GM23338 (cell line): ENCODE measurements around the gene MND1. TPM values are rescaled to one million over a fixed set of nuclear protein-coding genes. Genes with fewer than 3 reads are reported as not detected.

ENCODE experiments used
- ATAC-seq: fragments of 200-7000 bp; cut with Tn5 transposase; 3 replicates; pipeline ENCODE4 v1.9.1; 2020
- DNase-seq: peaks from one replicate; pipeline ENCODE4 v3.0.0-alpha.2; 2015; ENCODE audit warnings: low spot score
- H2AFZ ChIP-seq: fragments of 200-600 bp; sonication (generic); 2 replicates; pipeline ENCODE4 v1.8.0; 2016; ENCODE audit warnings: antibody characterized with exemption, mild to moderate bottlenecking, moderate library complexity
- H3F3A ChIP-seq: fragments of 200-600 bp; sonication (generic); replicated peaks from 2 replicates; pipeline ENCODE4 v1.8.0; 2017; ENCODE audit warnings: antibody characterized with exemption, mixed run types, low read depth
- H3K27ac ChIP-seq: fragments of 200-600 bp; sonication (generic); 2 replicates; pipeline ENCODE4 v1.6.1; 2016; ENCODE audit warnings: low read depth
- H3K27me3 ChIP-seq: fragments of 200-600 bp; sonication (generic); 2 replicates; pipeline ENCODE4 v1.8.0; 2016; ENCODE audit warnings: mild to moderate bottlenecking, mixed run types, moderate library complexity; ENCODE audit not compliant: insufficient read depth
- H3K36me3 ChIP-seq: fragments of 200-600 bp; sonication (generic); 2 replicates; pipeline ENCODE4 v1.8.0; 2016; ENCODE audit warnings: mild to moderate bottlenecking; ENCODE audit not compliant: insufficient read depth
- H3K4me1 ChIP-seq: fragments of 200-600 bp; sonication (generic); 2 replicates; pipeline ENCODE4 v1.8.0; 2016; ENCODE audit warnings: mild to moderate bottlenecking, moderate library complexity; ENCODE audit not compliant: insufficient read depth
- H3K4me2 ChIP-seq: fragments of 200-600 bp; sonication (generic); 2 replicates; pipeline ENCODE4 v1.7.1; 2017; ENCODE audit warnings: mixed run types
- H3K4me3 ChIP-seq: fragments of 200-600 bp; sonication (generic); 2 replicates; pipeline ENCODE4 v1.6.1; 2016; ENCODE audit warnings: mixed run types
- H3K79me2 ChIP-seq: fragments of 200-600 bp; sonication (generic); replicated peaks from 2 replicates; pipeline ENCODE4 v1.8.0; 2017; ENCODE audit warnings: mild to moderate bottlenecking; ENCODE audit not compliant: insufficient read depth
- H3K9me2 ChIP-seq: fragments of 200-600 bp; sonication (generic); 2 replicates; pipeline ENCODE4 v1.8.0; 2017; ENCODE audit not compliant: insufficient read depth
- H4K20me1 ChIP-seq: fragments of 200-600 bp; sonication (generic); replicated peaks from 2 replicates; pipeline ENCODE4 v1.8.0; 2017; ENCODE audit warnings: mild to moderate bottlenecking; ENCODE audit not compliant: insufficient read depth
- H3K27ac Mint-ChIP-seq: 2 replicates; pipeline ENCODE4 v1.8.0; 2020; ENCODE audit warnings: inconsistent platforms, mild to moderate bottlenecking, moderate library complexity, mixed read lengths
- H3K27me3 Mint-ChIP-seq: 3 replicates; pipeline ENCODE4 v1.8.0; 2022; ENCODE audit warnings: low read depth, mild to moderate bottlenecking, moderate library complexity, mixed read lengths, inconsistent platforms; ENCODE audit not compliant: insufficient read depth, poor library complexity
- H3K36me3 Mint-ChIP-seq: 3 replicates; pipeline ENCODE4 v1.8.0; 2021; ENCODE audit warnings: low read depth, mild to moderate bottlenecking, inconsistent platforms, moderate library complexity, mixed read lengths
- H3K4me1 Mint-ChIP-seq: 3 replicates; pipeline ENCODE4 v1.8.0; 2020; ENCODE audit warnings: mild to moderate bottlenecking, inconsistent platforms, mixed read lengths
- H3K4me3 Mint-ChIP-seq: 3 replicates; pipeline ENCODE4 v1.8.0; 2021; ENCODE audit warnings: moderate library complexity, mild to moderate bottlenecking, inconsistent platforms, mixed read lengths
- H3K9me3 Mint-ChIP-seq: 3 replicates; pipeline ENCODE4 v1.8.0; 2020; ENCODE audit warnings: moderate library complexity, mild to moderate bottlenecking, inconsistent platforms, mixed read lengths
- EZH2phosphoT487 ChIP-seq: fragments of 200-600 bp; sonication (generic); IDR thresholded peaks from one replicate; pipeline ENCODE4 v1.8.1; 2018; ENCODE audit warnings: antibody characterized with exemption; ENCODE audit not compliant: unreplicated experiment
- JUNB ChIP-seq: IDR thresholded peaks from one replicate; pipeline ENCODE4 v1.6.1; 2016; ENCODE audit warnings: antibody characterized with exemption; ENCODE audit not compliant: unreplicated experiment
- NANOG ChIP-seq: IDR thresholded peaks from 2 replicates; pipeline ENCODE4 v1.6.1; 2016; ENCODE audit warnings: antibody characterized with exemption, borderline replicate concordance
- POLR2AphosphoS5 ChIP-seq: IDR thresholded peaks from 2 replicates; pipeline ENCODE4 v1.6.1; 2016; ENCODE audit warnings: antibody characterized with exemption, low read depth
- STAT1 ChIP-seq: IDR thresholded peaks from one replicate; pipeline ENCODE4 v1.6.1; 2016; ENCODE audit warnings: antibody characterized with exemption; ENCODE audit not compliant: unreplicated experiment
- ZNF114 ChIP-seq: fragments of 250-450 bp; sonication (Bioruptor Pico); IDR thresholded peaks from 2 replicates; pipeline ENCODE4 v1.5.0; 2020; ENCODE audit warnings: mild to moderate bottlenecking, moderate library complexity
- ZNF331 ChIP-seq: fragments of 250-450 bp; sonication (Bioruptor Pico); IDR thresholded peaks from 2 replicates; pipeline ENCODE4 v1.5.0; 2020; ENCODE audit warnings: low read depth, mild to moderate bottlenecking, moderate library complexity
- polyA plus RNA-seq: library from polyadenylated mRNA; unstranded; fragments of >200 nt; fragmentation: Nextera tagmentation; extraction: Ambion mirVana; gene quantifications from 2 replicates; pipeline ENCODE4 v1.2.1, GENCODE V29; 2016
- total RNA-seq: library from RNA; depleted of rRNA; stranded (reverse); fragments of >200 nt; shearing (Covaris generic); gene quantifications from 2 replicates; pipeline ENCODE4 v1.2.3, GENCODE V29; 2014
- TF ChIP-seq, protein P1 (sequence below): fragments of 250-450 bp; sonication (Bioruptor Pico); IDR thresholded peaks from 2 replicates; pipeline ENCODE4 v1.5.0; 2020; ENCODE audit warnings: mild to moderate bottlenecking, moderate library complexity
- TF ChIP-seq, protein P2 (sequence below): IDR thresholded peaks from one replicate; pipeline ENCODE4 v1.6.1; 2018; ENCODE audit warnings: antibody characterized with exemption; ENCODE audit not compliant: unreplicated experiment
- TF ChIP-seq, protein P3 (sequence below), 2 experiments: fragments of 200-600 bp in 1 of 2; sonication (generic) in 1 of 2; conservative IDR thresholded peaks; 2 replicates each; pipeline versions ENCODE4 v1.5.1 to v1.6.1; 2016 to 2017; ENCODE audit warnings: antibody characterized with exemption in 2 of 2, low read depth in 2 of 2, mild to moderate bottlenecking in 2 of 2, moderate library complexity in 1 of 2

MND1 gene
- total and polyA plus RNA-seq, 2 experiments from 2014 or later = 22.5 to 63.5 TPM

DNA sequence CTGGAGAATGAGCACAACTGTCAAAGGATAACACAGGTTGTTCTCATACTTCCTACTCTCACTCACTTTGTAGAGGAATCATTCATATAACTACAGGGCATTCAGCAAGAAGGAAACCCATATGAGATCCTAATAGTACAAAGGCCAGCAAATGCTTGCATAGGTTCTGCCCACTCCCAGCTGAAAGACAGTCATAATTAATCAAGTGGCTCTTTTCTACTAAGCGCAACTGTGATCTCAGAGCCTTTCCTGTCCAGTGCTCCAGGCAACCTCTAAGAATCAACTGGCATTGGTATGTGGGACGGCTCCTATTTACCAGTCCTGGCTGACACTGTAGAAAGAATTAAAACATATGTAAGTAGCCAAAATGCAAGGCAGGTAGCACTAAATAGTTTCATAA is 18.9 kb upstream of the MND1 start:
- Histone ChIP-seq H3K27me3 (no peaks in the 10 kb centered on the region), H3K27ac (no peak overlapping the region), H3K4me3 (no peak overlapping the region), H3K36me3 (no peaks in the 10 kb centered on the region; the same call in 1 of the 2 replicates), H4K20me1 (no peaks in the 10 kb centered on the region), H3F3A (no peaks in the 10 kb centered on the region), H3K79me2 (no peaks in the 10 kb centered on the region), H2AFZ (no peak overlapping the region), H3K4me2 (no peak overlapping the region), H3K9me2 (no peaks in the 10 kb centered on the region), H3K4me1 (peaks cover 10% of the 10 kb centered on the region; the same call in 1 of the 2 replicates)
- H3K4me1 Mint-ChIP-seq = peaks cover 8% of the 10 kb centered on the region
- TF ChIP-seq, protein P1, sequence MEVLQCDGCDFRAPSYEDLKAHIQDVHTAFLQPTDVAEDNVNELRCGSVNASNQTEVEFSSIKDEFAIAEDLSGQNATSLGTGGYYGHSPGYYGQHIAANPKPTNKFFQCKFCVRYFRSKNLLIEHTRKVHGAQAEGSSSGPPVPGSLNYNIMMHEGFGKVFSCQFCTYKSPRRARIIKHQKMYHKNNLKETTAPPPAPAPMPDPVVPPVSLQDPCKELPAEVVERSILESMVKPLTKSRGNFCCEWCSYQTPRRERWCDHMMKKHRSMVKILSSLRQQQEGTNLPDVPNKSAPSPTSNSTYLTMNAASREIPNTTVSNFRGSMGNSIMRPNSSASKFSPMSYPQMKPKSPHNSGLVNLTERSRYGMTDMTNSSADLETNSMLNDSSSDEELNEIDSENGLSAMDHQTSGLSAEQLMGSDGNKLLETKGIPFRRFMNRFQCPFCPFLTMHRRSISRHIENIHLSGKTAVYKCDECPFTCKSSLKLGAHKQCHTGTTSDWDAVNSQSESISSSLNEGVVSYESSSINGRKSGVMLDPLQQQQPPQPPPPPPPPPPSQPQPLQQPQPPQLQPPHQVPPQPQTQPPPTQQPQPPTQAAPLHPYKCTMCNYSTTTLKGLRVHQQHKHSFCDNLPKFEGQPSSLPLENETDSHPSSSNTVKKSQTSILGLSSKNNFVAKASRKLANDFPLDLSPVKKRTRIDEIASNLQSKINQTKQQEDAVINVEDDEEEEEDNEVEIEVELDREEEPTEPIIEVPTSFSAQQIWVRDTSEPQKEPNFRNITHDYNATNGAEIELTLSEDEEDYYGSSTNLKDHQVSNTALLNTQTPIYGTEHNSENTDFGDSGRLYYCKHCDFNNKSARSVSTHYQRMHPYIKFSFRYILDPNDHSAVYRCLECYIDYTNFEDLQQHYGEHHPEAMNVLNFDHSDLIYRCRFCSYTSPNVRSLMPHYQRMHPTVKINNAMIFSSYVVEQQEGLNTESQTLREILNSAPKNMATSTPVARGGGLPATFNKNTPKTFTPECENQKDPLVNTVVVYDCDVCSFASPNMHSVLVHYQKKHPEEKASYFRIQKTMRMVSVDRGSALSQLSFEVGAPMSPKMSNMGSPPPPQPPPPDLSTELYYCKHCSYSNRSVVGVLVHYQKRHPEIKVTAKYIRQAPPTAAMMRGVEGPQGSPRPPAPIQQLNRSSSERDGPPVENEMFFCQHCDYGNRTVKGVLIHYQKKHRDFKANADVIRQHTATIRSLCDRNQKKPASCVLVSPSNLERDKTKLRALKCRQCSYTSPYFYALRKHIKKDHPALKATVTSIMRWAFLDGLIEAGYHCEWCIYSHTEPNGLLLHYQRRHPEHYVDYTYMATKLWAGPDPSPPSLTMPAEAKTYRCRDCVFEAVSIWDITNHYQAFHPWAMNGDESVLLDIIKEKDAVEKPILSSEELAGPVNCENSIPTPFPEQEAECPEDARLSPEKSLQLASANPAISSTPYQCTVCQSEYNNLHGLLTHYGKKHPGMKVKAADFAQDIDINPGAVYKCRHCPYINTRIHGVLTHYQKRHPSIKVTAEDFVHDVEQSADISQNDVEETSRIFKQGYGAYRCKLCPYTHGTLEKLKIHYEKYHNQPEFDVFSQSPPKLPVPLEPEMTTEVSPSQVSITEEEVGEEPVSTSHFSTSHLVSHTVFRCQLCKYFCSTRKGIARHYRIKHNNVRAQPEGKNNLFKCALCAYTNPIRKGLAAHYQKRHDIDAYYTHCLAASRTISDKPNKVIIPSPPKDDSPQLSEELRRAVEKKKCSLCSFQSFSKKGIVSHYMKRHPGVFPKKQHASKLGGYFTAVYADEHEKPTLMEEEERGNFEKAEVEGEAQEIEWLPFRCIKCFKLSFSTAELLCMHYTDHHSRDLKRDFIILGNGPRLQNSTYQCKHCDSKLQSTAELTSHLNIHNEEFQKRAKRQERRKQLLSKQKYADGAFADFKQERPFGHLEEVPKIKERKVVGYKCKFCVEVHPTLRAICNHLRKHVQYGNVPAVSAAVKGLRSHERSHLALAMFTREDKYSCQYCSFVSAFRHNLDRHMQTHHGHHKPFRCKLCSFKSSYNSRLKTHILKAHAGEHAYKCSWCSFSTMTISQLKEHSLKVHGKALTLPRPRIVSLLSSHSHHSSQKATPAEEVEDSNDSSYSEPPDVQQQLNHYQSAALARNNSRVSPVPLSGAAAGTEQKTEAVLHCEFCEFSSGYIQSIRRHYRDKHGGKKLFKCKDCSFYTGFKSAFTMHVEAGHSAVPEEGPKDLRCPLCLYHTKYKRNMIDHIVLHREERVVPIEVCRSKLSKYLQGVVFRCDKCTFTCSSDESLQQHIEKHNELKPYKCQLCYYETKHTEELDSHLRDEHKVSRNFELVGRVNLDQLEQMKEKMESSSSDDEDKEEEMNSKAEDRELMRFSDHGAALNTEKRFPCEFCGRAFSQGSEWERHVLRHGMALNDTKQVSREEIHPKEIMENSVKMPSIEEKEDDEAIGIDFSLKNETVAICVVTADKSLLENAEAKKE (CRISPR knock-in tag) = no peak
- no peak for TF ChIP-seq ZNF331
- TF ChIP-seq NANOG = no peak
- no peak for TF ChIP-seq ZNF114 (CRISPR knock-in tag)
- TF ChIP-seq, protein P2, sequence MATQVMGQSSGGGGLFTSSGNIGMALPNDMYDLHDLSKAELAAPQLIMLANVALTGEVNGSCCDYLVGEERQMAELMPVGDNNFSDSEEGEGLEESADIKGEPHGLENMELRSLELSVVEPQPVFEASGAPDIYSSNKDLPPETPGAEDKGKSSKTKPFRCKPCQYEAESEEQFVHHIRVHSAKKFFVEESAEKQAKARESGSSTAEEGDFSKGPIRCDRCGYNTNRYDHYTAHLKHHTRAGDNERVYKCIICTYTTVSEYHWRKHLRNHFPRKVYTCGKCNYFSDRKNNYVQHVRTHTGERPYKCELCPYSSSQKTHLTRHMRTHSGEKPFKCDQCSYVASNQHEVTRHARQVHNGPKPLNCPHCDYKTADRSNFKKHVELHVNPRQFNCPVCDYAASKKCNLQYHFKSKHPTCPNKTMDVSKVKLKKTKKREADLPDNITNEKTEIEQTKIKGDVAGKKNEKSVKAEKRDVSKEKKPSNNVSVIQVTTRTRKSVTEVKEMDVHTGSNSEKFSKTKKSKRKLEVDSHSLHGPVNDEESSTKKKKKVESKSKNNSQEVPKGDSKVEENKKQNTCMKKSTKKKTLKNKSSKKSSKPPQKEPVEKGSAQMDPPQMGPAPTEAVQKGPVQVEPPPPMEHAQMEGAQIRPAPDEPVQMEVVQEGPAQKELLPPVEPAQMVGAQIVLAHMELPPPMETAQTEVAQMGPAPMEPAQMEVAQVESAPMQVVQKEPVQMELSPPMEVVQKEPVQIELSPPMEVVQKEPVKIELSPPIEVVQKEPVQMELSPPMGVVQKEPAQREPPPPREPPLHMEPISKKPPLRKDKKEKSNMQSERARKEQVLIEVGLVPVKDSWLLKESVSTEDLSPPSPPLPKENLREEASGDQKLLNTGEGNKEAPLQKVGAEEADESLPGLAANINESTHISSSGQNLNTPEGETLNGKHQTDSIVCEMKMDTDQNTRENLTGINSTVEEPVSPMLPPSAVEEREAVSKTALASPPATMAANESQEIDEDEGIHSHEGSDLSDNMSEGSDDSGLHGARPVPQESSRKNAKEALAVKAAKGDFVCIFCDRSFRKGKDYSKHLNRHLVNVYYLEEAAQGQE = no peak
- no peak for TF ChIP-seq EZH2phosphoT487
- TF ChIP-seq, protein P3, sequence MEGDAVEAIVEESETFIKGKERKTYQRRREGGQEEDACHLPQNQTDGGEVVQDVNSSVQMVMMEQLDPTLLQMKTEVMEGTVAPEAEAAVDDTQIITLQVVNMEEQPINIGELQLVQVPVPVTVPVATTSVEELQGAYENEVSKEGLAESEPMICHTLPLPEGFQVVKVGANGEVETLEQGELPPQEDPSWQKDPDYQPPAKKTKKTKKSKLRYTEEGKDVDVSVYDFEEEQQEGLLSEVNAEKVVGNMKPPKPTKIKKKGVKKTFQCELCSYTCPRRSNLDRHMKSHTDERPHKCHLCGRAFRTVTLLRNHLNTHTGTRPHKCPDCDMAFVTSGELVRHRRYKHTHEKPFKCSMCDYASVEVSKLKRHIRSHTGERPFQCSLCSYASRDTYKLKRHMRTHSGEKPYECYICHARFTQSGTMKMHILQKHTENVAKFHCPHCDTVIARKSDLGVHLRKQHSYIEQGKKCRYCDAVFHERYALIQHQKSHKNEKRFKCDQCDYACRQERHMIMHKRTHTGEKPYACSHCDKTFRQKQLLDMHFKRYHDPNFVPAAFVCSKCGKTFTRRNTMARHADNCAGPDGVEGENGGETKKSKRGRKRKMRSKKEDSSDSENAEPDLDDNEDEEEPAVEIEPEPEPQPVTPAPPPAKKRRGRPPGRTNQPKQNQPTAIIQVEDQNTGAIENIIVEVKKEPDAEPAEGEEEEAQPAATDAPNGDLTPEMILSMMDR (conservative IDR thresholded peaks at IDR 0.05; ENCODE audit: low read depth in 2 of 2) = no peak
- no peak for TF ChIP-seq JUNB
- no peak for TF ChIP-seq STAT1
- TF ChIP-seq POLR2AphosphoS5 = no peak
- H3K36me3 Mint-ChIP-seq = peaks cover 5% of the 10 kb centered on the region
- DNase-seq (no peak), ATAC-seq (no peak)
- H3K27me3 Mint-ChIP-seq = peaks cover 3% of the 10 kb centered on the region
- no peak overlapping the region for H3K27ac Mint-ChIP-seq
- no peak overlapping the region for H3K4me3 Mint-ChIP-seq
- no peaks in the 10 kb centered on the region for H3K9me3 Mint-ChIP-seq
